PC-3 (cell line): ENCODE results near the gene EMP1. TPM values are rescaled to one million over a fixed set of nuclear protein-coding genes. Genes with fewer than 3 reads are reported as not detected.

Experiments used
- ATAC-seq: fragments of 200-7000 bp; cut with Tn5 transposase; 2 replicates; pipeline ENCODE4 v1.9.1; 2020; ENCODE audit warnings: mild to moderate bottlenecking, moderate library complexity
- BruUV-seq: library from RNA; stranded (reverse); fragments of 400-500 nt; replicated peaks from 2 replicates; lab custom pipeline; 2021; lab: Mats Ljungman, UMichigan
- CTCF ChIA-PET: fragments of 300-600 bp; sonication (Branson Sonifier 250); formaldehyde crosslinking; loops from one replicate; lab custom pipeline; 2022; ENCODE audit warnings: antibody characterized with exemption; lab: Charles Lee
- POLR2A ChIA-PET: fragments of 300-600 bp; sonication (Branson Sonifier 250); formaldehyde crosslinking; loops from one replicate; lab custom pipeline; 2022; ENCODE audit warnings: antibody characterized with exemption; ENCODE audit not compliant: unreplicated experiment; lab: Charles Lee
- DNase-seq: peaks from one replicate; pipeline ENCODE4 v3.0.0-alpha.2; 2015
- H2AFZ ChIP-seq: fragments of 300-600 bp; sonication (generic); 2 replicates; pipeline ENCODE4 v1.6.0; 2016; ENCODE audit warnings: antibody characterized with exemption, low read length
- H3F3A ChIP-seq: fragments of 300-600 bp; sonication (generic); one replicate; pipeline ENCODE4 v1.6.0; 2017; ENCODE audit warnings: antibody characterized with exemption, low read length, control low read depth, mild to moderate bottlenecking; ENCODE audit not compliant: unreplicated experiment
- H3K27ac ChIP-seq: fragments of 300-600 bp; sonication (generic); 2 replicates; pipeline ENCODE4 v1.5.1; 2016; ENCODE audit warnings: mild to moderate bottlenecking, low read length
- H3K27me3 ChIP-seq: fragments of 300-600 bp; sonication (generic); 2 replicates; pipeline ENCODE4 v1.6.1; 2016; ENCODE audit warnings: low read length, mixed read lengths
- H3K36me3 ChIP-seq: fragments of 300-600 bp; sonication (generic); 2 replicates; pipeline ENCODE4 v1.6.1; 2016; ENCODE audit warnings: low read depth, mixed run types, low read length, mixed read lengths
- H3K4me1 ChIP-seq: fragments of 300-600 bp; sonication (generic); 2 replicates; pipeline ENCODE4 v1.5.1; 2016; ENCODE audit warnings: low read length; ENCODE audit not compliant: insufficient read depth
- H3K4me2 ChIP-seq: fragments of 300-600 bp; sonication (generic); 2 replicates; pipeline ENCODE4 v1.6.0; 2016; ENCODE audit warnings: low read length
- H3K4me3 ChIP-seq: fragments of 300-600 bp; sonication (generic); 2 replicates; pipeline ENCODE4 v1.5.1; 2016; ENCODE audit warnings: mild to moderate bottlenecking, low read length, mixed read lengths
- H3K79me2 ChIP-seq: fragments of 300-600 bp; sonication (generic); 2 replicates; pipeline ENCODE4 v1.6.1; 2017; ENCODE audit warnings: low read length, mixed read lengths
- H3K9ac ChIP-seq: fragments of 300-600 bp; sonication (generic); 2 replicates; pipeline ENCODE4 v1.6.0; 2016; ENCODE audit warnings: mild to moderate bottlenecking, low read length
- H3K9me2 ChIP-seq: fragments of 300-600 bp; sonication (generic); replicated peaks from 2 replicates; pipeline ENCODE4 v1.6.1; 2016; ENCODE audit warnings: mixed run types, low read length, mixed read lengths
- H3K9me3 ChIP-seq: fragments of 300-600 bp; sonication (generic); 2 replicates; pipeline ENCODE4 v1.6.1; 2016; ENCODE audit warnings: low read length, mixed read lengths
- H4K20me1 ChIP-seq: fragments of 300-600 bp; sonication (generic); 2 replicates; pipeline ENCODE4 v1.6.1; 2016; ENCODE audit warnings: low read length, mixed read lengths
- CTCF ChIP-seq: fragments of 300-600 bp; sonication (generic); conservative IDR thresholded peaks from 2 replicates; pipeline ENCODE4 v1.5.1; 2017; ENCODE audit warnings: antibody characterized with exemption, low read depth, mild to moderate bottlenecking, low read length
- EZH2 ChIP-seq: fragments of 300-600 bp; sonication (generic); IDR thresholded peaks from one replicate; pipeline ENCODE4 v1.6.1; 2017; ENCODE audit warnings: antibody characterized with exemption, mild to moderate bottlenecking, low read length; ENCODE audit not compliant: unreplicated experiment
- EZH2phosphoT487 ChIP-seq: fragments of 300-600 bp; sonication (generic); IDR thresholded peaks from 2 replicates; pipeline ENCODE4 v1.6.1; 2018; ENCODE audit warnings: mild to moderate bottlenecking, antibody characterized with exemption, low read length, borderline replicate concordance
- intact Hi-C: fragments of 100-400 bp; cut with micrococcal nuclease; formaldehyde crosslinking; loops from 2 replicates; pipeline ENCODE4 v1.9.0; 2023
- total RNA-seq: library from RNA; depleted of rRNA; stranded (reverse); fragments of >200 nt; gene quantifications from 2 replicates; pipeline ENCODE4 v1.2.3, GENCODE V29; 2014

EMP1 gene
- total RNA-seq, 1 experiment from 2014 or later, result 158 TPM

- CTCF ChIA-PET, result no interaction called here
- Histone ChIP-seq H3K36me3 (no peaks in the 10 kb centered on the region), H3K4me2 (no peak overlapping the region), H3K9me3 (no peaks in the 10 kb centered on the region), H3K27ac (peak overlapping the region; percentile 89; the same call in 1 of the 2 replicates), H3K27me3 (no peaks in the 10 kb centered on the region), H3K79me2 (no peaks in the 10 kb centered on the region), H3F3A (no peaks in the 10 kb centered on the region), H2AFZ (no peak overlapping the region), H3K4me1 (peaks cover 39% of the 10 kb centered on the region), H3K4me3 (no peak overlapping the region), H3K9me2 (no peaks in the 10 kb centered on the region), H3K9ac (no peak overlapping the region), H4K20me1 (no peaks in the 10 kb centered on the region)
- intact Hi-C loops, result no loop called here
- TF ChIP-seq CTCF, result no peak
- no peak for TF ChIP-seq EZH2phosphoT487
- TF ChIP-seq EZH2, result no peak
- POLR2A ChIA-PET, result interaction anchor here (1.1 kb wide), 1 partner anchor 87 kb away, joined by 3 read pairs; no protein-coding TSS in a partner anchor
- BruUV-seq, result no TSS peak
- ATAC-seq (no peak), DNase-seq (no peak)
These were observed 10.2 kb upstream of the EMP1 start for GRCh38 chr12:13186302-13186701.

- peak overlapping the region; percentile 51 for H3K9ac ChIP-seq
- ChIA-PET CTCF (no interaction called here), POLR2A (interaction anchor here (0.5 to 0.6 kb wide), 2 partner anchors 9 to 10 kb away, joined by 3 to 15 read pairs; partner anchors contain the start of gene EMP1)
- H4K20me1 ChIP-seq, result no peaks in the 10 kb centered on the region
- no peak overlapping the region for H2AFZ ChIP-seq
- no peaks in the 10 kb centered on the region for H3K27me3 ChIP-seq
- no TSS peak for BruUV-seq
- DNase-seq (peak; percentile 91), ATAC-seq (peak; percentile 70)
- peaks cover 39% of the 10 kb centered on the region for H3K4me1 ChIP-seq
- H3F3A ChIP-seq, result no peaks in the 10 kb centered on the region
- TF ChIP-seq EZH2phosphoT487 (no peak), CTCF (no peak), EZH2 (no peak)
- H3K36me3 ChIP-seq, result no peaks in the 10 kb centered on the region
- intact Hi-C loops, result no loop called here
- peak overlapping the region; percentile 47 for H3K4me2 ChIP-seq
- H3K79me2 ChIP-seq, result no peaks in the 10 kb centered on the region
- H3K9me3 ChIP-seq, result no peaks in the 10 kb centered on the region
- H3K9me2 ChIP-seq, result no peaks in the 10 kb centered on the region
- H3K27ac ChIP-seq, result peak overlapping the region; percentile 89
- no peak overlapping the region for H3K4me3 ChIP-seq
These were observed 9.1 kb upstream of the EMP1 start for GRCh38 chr12:13187399-13187798.

- intact Hi-C loops, result no loop called here
- Histone ChIP-seq H3F3A (no peaks in the 10 kb centered on the region), H3K27ac (no peak overlapping the region), H3K4me2 (no peak overlapping the region), H3K9me2 (no peaks in the 10 kb centered on the region), H3K36me3 (no peaks in the 10 kb centered on the region), H3K9me3 (no peaks in the 10 kb centered on the region), H3K9ac (no peak overlapping the region), H3K4me1 (peaks cover 39% of the 10 kb centered on the region), H2AFZ (no peak overlapping the region), H3K27me3 (no peaks in the 10 kb centered on the region), H4K20me1 (no peaks in the 10 kb centered on the region), H3K79me2 (no peaks in the 10 kb centered on the region), H3K4me3 (no peak overlapping the region)
- no TSS peak for BruUV-seq
- no peak for ATAC-seq
- ChIA-PET CTCF (no interaction called here), POLR2A (no interaction called here)
- no peak for TF ChIP-seq EZH2phosphoT487
- TF ChIP-seq CTCF, result no peak
- TF ChIP-seq EZH2, result no peak
- no peak for DNase-seq
These were observed 7.3 kb upstream of the EMP1 start for GRCh38 chr12:13189264-13189663.
